ENCODE results near the gene CEP19. TPM values are rescaled to one million over a fixed set of nuclear protein-coding genes. Genes with fewer than 3 reads are reported as not detected.

CEP19 gene
- total RNA-seq, 3 donors from 2014 or later (not counting 1 experiment from before 2014, with no cell fraction given): 0.92 to 1.8 (median 1.1) TPM

DNA sequence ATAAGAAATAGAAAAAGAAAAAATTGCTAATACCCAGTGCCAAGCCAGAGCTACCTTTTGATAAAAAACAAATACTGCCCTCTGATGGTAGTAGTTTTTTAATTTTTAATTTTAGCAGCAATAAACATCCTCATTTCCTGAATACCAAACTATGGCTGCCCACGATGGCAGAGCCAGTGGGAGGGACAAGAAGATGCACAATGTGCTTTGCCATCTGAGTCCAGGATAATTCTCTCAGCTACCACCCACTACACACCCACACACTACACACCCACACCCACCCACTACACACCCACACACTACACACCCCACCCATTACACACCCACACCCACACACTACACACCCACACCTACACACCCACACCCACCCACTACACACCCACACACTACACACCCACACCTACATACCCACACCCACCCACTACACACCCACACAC, 17.8 kb downstream of the CEP19 start:
- peak; percentile 21 to 68 for DNase-seq
- no peaks in the 10 kb centered on the region for H3K27me3 Mint-ChIP-seq (ENCODE audit: low read depth in 2 of 2)
- H3K4me3 Mint-ChIP-seq: peak overlapping the region; percentile 49
- TF ChIP-seq, protein P1, sequence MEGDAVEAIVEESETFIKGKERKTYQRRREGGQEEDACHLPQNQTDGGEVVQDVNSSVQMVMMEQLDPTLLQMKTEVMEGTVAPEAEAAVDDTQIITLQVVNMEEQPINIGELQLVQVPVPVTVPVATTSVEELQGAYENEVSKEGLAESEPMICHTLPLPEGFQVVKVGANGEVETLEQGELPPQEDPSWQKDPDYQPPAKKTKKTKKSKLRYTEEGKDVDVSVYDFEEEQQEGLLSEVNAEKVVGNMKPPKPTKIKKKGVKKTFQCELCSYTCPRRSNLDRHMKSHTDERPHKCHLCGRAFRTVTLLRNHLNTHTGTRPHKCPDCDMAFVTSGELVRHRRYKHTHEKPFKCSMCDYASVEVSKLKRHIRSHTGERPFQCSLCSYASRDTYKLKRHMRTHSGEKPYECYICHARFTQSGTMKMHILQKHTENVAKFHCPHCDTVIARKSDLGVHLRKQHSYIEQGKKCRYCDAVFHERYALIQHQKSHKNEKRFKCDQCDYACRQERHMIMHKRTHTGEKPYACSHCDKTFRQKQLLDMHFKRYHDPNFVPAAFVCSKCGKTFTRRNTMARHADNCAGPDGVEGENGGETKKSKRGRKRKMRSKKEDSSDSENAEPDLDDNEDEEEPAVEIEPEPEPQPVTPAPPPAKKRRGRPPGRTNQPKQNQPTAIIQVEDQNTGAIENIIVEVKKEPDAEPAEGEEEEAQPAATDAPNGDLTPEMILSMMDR (IDR thresholded peaks at IDR 0.05): no peak
- no peak overlapping the region for H3K27ac ChIP-seq (ENCODE audit: low read length)
- H3K4me1 ChIP-seq (ENCODE audit: control insufficient read depth, insufficient read depth, low read length): peaks cover 18% of the 10 kb centered on the region
- no peak overlapping the region for H3K4me3 ChIP-seq (ENCODE audit: low read length)
- peaks cover 0 to 12% of the 10 kb centered on the region in 2 donors for H3K4me1 Mint-ChIP-seq
- WGBS (ENCODE audit: insufficient coverage): 7% methylated on average over 1 of the region's 1 CpG
- ATAC-seq: peak; percentile 70 to 76 (median 76)
- peak overlapping the region; percentile 69 to 75 for H3K27ac Mint-ChIP-seq
- H3K9me3 Mint-ChIP-seq: peaks cover 0 to 2% of the 10 kb centered on the region in 2 donors
- intact Hi-C loops (cut with micrococcal nuclease): no loop called here
- H3K36me3 Mint-ChIP-seq: no peaks in the 10 kb centered on the region
- no peaks in the 10 kb centered on the region for H3K9me3 ChIP-seq (ENCODE audit: control insufficient read depth, insufficient read depth, low read length)
- no peaks in the 10 kb centered on the region for H3K27me3 ChIP-seq (ENCODE audit: control insufficient read depth, insufficient read depth, low read length)
- no peaks in the 10 kb centered on the region for H3K36me3 ChIP-seq (ENCODE audit: control insufficient read depth, insufficient read depth, low read length)

DNA sequence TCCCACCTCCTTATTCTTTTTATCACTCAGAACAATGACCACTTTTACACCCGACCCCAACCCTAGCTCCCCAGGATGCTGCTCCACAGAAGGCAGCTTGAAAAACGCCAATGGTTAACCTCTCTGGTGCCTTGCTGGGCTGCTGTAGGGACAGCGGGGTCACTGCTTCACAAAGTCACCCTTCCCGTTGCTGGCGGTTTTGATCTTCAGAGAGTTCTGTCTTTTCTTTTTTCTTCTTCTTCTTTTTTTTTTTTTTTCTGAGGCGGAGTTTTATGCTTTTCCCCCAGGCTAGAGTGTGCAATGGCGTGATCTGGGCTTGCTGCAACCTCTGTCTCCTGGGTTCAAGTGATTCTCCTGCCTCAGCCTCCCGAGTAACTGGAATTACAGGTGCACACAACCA, 20.7 kb downstream of the CEP19 start:
- intact Hi-C loops (cut with micrococcal nuclease): no loop called here
- TF ChIP-seq, protein P1 (IDR thresholded peaks at IDR 0.05): no peak
- no peaks in the 10 kb centered on the region for H3K36me3 Mint-ChIP-seq
- Histone ChIP-seq H3K27me3 (ENCODE audit: control insufficient read depth, insufficient read depth, low read length) (no peaks in the 10 kb centered on the region), H3K9me3 (ENCODE audit: control insufficient read depth, insufficient read depth, low read length) (no peaks in the 10 kb centered on the region), H3K36me3 (ENCODE audit: control insufficient read depth, insufficient read depth, low read length) (no peaks in the 10 kb centered on the region), H3K27ac (ENCODE audit: low read length) (no peak overlapping the region), H3K4me3 (ENCODE audit: low read length) (no peak overlapping the region), H3K4me1 (ENCODE audit: control insufficient read depth, insufficient read depth, low read length) (peaks cover 18% of the 10 kb centered on the region)
- ATAC-seq: no peak
- no peak overlapping the region for H3K27ac Mint-ChIP-seq
- H3K4me1 Mint-ChIP-seq: peaks cover 0 to 17% of the 10 kb centered on the region in 2 donors
- peaks cover 0 to 2% of the 10 kb centered on the region in 2 donors for H3K9me3 Mint-ChIP-seq
- H3K4me3 Mint-ChIP-seq: no peak overlapping the region
- DNase-seq: no peak
- WGBS (ENCODE audit: insufficient coverage): 80% methylated on average over 8 of the region's 8 CpGs
- no peaks in the 10 kb centered on the region for H3K27me3 Mint-ChIP-seq (ENCODE audit: low read depth in 2 of 2)

DNA sequence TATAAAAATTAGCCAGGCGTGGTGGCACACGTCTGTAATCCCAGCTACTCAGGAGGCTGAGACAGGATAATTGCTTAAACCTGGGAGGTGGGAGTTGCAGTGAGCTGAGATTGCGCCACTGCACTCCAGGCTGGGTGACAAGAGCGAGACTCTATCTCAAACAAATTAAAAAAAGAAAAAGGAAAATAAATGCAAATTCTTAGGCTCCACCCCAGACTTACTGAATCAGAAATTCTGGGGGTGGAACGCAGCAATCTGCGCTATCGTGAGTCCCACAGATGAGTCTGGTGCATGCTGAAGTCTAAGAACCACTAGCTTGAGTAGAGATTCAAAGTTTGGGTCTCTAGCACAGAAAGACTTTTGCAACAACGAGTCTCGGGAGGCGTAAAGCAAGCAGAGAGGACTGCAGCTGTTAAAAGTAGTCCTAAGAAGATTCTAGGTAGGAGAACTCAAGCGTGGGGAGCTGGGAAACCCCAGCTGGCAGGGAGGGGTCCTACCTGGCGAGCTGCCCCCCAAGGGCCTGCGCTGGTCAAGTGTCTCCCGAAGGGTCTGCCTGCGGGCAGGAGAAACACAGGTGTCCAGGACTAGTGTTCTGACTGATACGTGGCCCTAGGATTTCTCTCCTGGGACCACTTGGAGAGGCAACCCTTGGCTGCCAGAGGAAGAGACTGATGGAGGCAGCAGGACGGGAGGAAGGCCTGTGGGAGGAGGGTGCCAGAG, 21.9 kb downstream of the CEP19 start:
- Mint-ChIP-seq H3K9me3 (peaks cover 0 to 2% of the 10 kb centered on the region in 2 donors), H3K27me3 (ENCODE audit: low read depth in 2 of 2) (no peaks in the 10 kb centered on the region), H3K4me1 (peaks cover 5 to 14% of the 10 kb centered on the region in 2 donors), H3K27ac (no peak overlapping the region), H3K4me3 (no peak overlapping the region), H3K36me3 (no peaks in the 10 kb centered on the region)
- Histone ChIP-seq H3K9me3 (ENCODE audit: control insufficient read depth, insufficient read depth, low read length) (no peaks in the 10 kb centered on the region), H3K4me3 (ENCODE audit: low read length) (no peak overlapping the region), H3K36me3 (ENCODE audit: control insufficient read depth, insufficient read depth, low read length) (no peaks in the 10 kb centered on the region), H3K27me3 (ENCODE audit: control insufficient read depth, insufficient read depth, low read length) (no peaks in the 10 kb centered on the region), H3K4me1 (ENCODE audit: control insufficient read depth, insufficient read depth, low read length) (peaks cover 17% of the 10 kb centered on the region), H3K27ac (ENCODE audit: low read length) (no peak overlapping the region)
- WGBS (ENCODE audit: insufficient coverage): 90% methylated on average over 15 of the region's 17 CpGs
- TF ChIP-seq, protein P1 (IDR thresholded peaks at IDR 0.05): no peak
- intact Hi-C loops (cut with micrococcal nuclease): loop anchor here (10.0 kb wide), 1 partner anchor 435 kb away; no protein-coding TSS in a partner anchor
- no peak for DNase-seq
- no peak for ATAC-seq

Data from natural killer cell (primary cell).